IMR-90 (cell line): ENCODE measurements around the gene COG8. TPM values are rescaled to one million over a fixed set of nuclear protein-coding genes. Genes with fewer than 3 reads are reported as not detected.

Experiments
- ATAC-seq: fragments of 200-7000 bp; cut with Tn5 transposase; 2 replicates; pipeline ENCODE4 v1.9.1; 2020; ENCODE audit warnings: low read depth, mild to moderate bottlenecking, moderate library complexity
- BruUV-seq: library from RNA; stranded (reverse); fragments of 400-500 nt; replicated peaks from 2 replicates; lab custom pipeline; 2021; lab: Mats Ljungman, UMichigan
- CTCF ChIA-PET: fragments of 300-600 bp; formaldehyde crosslinking; extraction: SDS; loops from one replicate; lab custom pipeline; 2021; ENCODE audit warnings: antibody characterized with exemption; lab: Yijun Ruan, JAX
- POLR2A ChIA-PET: fragments of 300-600 bp; sonication (Branson Sonifier 250); formaldehyde crosslinking; loops from one replicate; lab custom pipeline; 2022; ENCODE audit warnings: antibody characterized with exemption; ENCODE audit not compliant: unreplicated experiment; lab: Charles Lee
- DNase-seq: peaks from one replicate; pipeline ENCODE4 v3.0.0; 2013
- H2AFZ ChIP-seq: replicated peaks from 2 replicates; pipeline ENCODE3; 2013; ENCODE audit warnings: low read length, mild to moderate bottlenecking; ENCODE audit not compliant: poor library complexity
- H2AK5ac ChIP-seq: 2 replicates; pipeline ENCODE4 v1.6.1; 2013; ENCODE audit warnings: low read depth, low read length, inconsistent platforms
- H2AK9ac ChIP-seq: replicated peaks from 2 replicates; pipeline ENCODE3; 2013; ENCODE audit warnings: mild to moderate bottlenecking, low read depth, low read length, moderate library complexity; ENCODE audit not compliant: poor library complexity
- H2BK120ac ChIP-seq: 2 replicates; pipeline ENCODE4 v1.6.1; 2013; ENCODE audit warnings: low read depth, low read length, inconsistent platforms
- H2BK15ac ChIP-seq: 3 replicates; pipeline ENCODE4 v1.6.1; 2013; ENCODE audit warnings: low read depth, low read length, inconsistent platforms
- H2BK20ac ChIP-seq: 2 replicates; pipeline ENCODE4 v1.6.1; 2013; ENCODE audit warnings: low read depth, mild to moderate bottlenecking, inconsistent platforms, low read length, moderate library complexity
- H2BK5ac ChIP-seq: 2 replicates; pipeline ENCODE4 v1.6.1; 2013; ENCODE audit warnings: mild to moderate bottlenecking, low read depth, low read length, inconsistent platforms; ENCODE audit not compliant: poor library complexity, severe bottlenecking
- H3K14ac ChIP-seq: replicated peaks from 2 replicates; pipeline ENCODE4 v1.6.1; 2013; ENCODE audit warnings: low read depth, low read length, inconsistent platforms
- H3K18ac ChIP-seq: 2 replicates; pipeline ENCODE4 v1.6.1; 2013; ENCODE audit warnings: low read depth, low read length, control low read depth
- H3K23ac ChIP-seq: 2 replicates; pipeline ENCODE4 v1.6.1; 2013; ENCODE audit warnings: low read depth, low read length, inconsistent platforms
- H3K27ac ChIP-seq: 2 replicates; pipeline ENCODE4 v1.5.1; 2013; ENCODE audit warnings: mild to moderate bottlenecking, control low read depth, low read length; ENCODE audit not compliant: insufficient read depth
- H3K27me3 ChIP-seq: 2 replicates; pipeline ENCODE4 v1.6.1; 2013; ENCODE audit warnings: low read length; ENCODE audit not compliant: control insufficient read depth, insufficient read depth
- H3K36me3 ChIP-seq: 2 replicates; pipeline ENCODE4 v1.6.1; 2013; ENCODE audit warnings: low read length, mixed read lengths; ENCODE audit not compliant: control insufficient read depth, insufficient read depth
- H3K4ac ChIP-seq: 2 replicates; pipeline ENCODE4 v1.6.1; 2013; ENCODE audit warnings: low read depth, low read length, inconsistent platforms
- H3K4me1 ChIP-seq: 2 replicates; pipeline ENCODE4 v1.6.1; 2013; ENCODE audit warnings: low read length, mixed read lengths; ENCODE audit not compliant: control insufficient read depth, insufficient read depth
- H3K4me2 ChIP-seq: 2 replicates; pipeline ENCODE4 v1.6.1; 2013; ENCODE audit warnings: low read depth, mild to moderate bottlenecking, control low read depth, low read length, moderate library complexity
- H3K4me3 ChIP-seq: 2 replicates; pipeline ENCODE4 v1.5.1; 2013; ENCODE audit warnings: low read depth, mild to moderate bottlenecking, control low read depth, low read length, moderate library complexity; ENCODE audit not compliant: insufficient read depth
- H3K56ac ChIP-seq: 2 replicates; pipeline ENCODE4 v1.6.1; 2013; ENCODE audit warnings: low read length, inconsistent platforms; ENCODE audit not compliant: insufficient read depth; ENCODE audit errors: extremely low read depth
- H3K79me1 ChIP-seq, 2 experiments: 2 replicates each; pipeline ENCODE4 v1.6.1; 2013; ENCODE audit warnings: low read length in 2 of 2, inconsistent platforms in 1 of 2, low read depth in 1 of 2
- H3K9ac ChIP-seq: 2 replicates; pipeline ENCODE4 v1.6.1; 2013; ENCODE audit warnings: low read depth, low read length, control low read depth
- H3K9me1 ChIP-seq: 2 replicates; pipeline ENCODE4 v1.6.1; 2013; ENCODE audit warnings: low read length, inconsistent platforms; ENCODE audit not compliant: insufficient read depth
- H3K9me3 ChIP-seq: 2 replicates; pipeline ENCODE4 v1.6.1; 2013; ENCODE audit warnings: low read length; ENCODE audit not compliant: control insufficient read depth, insufficient read depth
- H4K20me1 ChIP-seq: 2 replicates; pipeline ENCODE4 v1.6.1; 2013; ENCODE audit warnings: low read length, inconsistent platforms; ENCODE audit not compliant: insufficient read depth
- H4K5ac ChIP-seq: 2 replicates; pipeline ENCODE4 v1.6.1; 2013; ENCODE audit warnings: mild to moderate bottlenecking, low read depth, low read length, control low read depth
- H4K8ac ChIP-seq, 2 experiments: 2 replicates each; pipeline ENCODE4 v1.6.1; 2013; ENCODE audit warnings: low read depth in 2 of 2, low read length in 2 of 2, control low read depth in 1 of 2, inconsistent platforms in 1 of 2
- H4K91ac ChIP-seq: 2 replicates; pipeline ENCODE4 v1.6.1; 2013; ENCODE audit warnings: low read depth, low read length, inconsistent platforms; ENCODE audit not compliant: insufficient read depth
- CTCF ChIP-seq: conservative IDR thresholded peaks from 2 replicates; pipeline ENCODE4 v1.5.1; 2012; ENCODE audit warnings: mild to moderate bottlenecking, low read depth, low read length, improper control_type of control experiment
- ELK1 ChIP-seq: fragments of 150-350 bp; IDR thresholded peaks from 2 replicates; pipeline ENCODE4 v1.6.1; 2016; ENCODE audit warnings: low read depth, mild to moderate bottlenecking, low read length, moderate library complexity, borderline replicate concordance
- FOS ChIP-seq: fragments of 150-350 bp; IDR thresholded peaks from 2 replicates; pipeline ENCODE4 v1.6.1; 2016; ENCODE audit warnings: low read depth, low read length
- MAFK ChIP-seq: IDR thresholded peaks from 2 replicates; pipeline ENCODE4 v1.6.1; 2012; ENCODE audit warnings: low read depth, low read length, improper control_type of control experiment
- POLR2A ChIP-seq: IDR thresholded peaks from 2 replicates; pipeline ENCODE4 v1.6.1; 2012; ENCODE audit warnings: mild to moderate bottlenecking, low read depth, low read length
- RCOR1 ChIP-seq: IDR thresholded peaks from 2 replicates; pipeline ENCODE4 v1.6.1; 2012; ENCODE audit warnings: mild to moderate bottlenecking, low read length, improper control_type of control experiment; ENCODE audit not compliant: insufficient replicate concordance
- WGBS, 2 experiments: methylation state at CpG; one replicate each; pipeline versions ENCODE4 v1.1.5 to v1.1.7; 2013; ENCODE audit warnings: missing lambda C conversion rate in 2 of 2; ENCODE audit not compliant: insufficient read length in 1 of 2; ENCODE audit errors: extremely low coverage in 2 of 2; 5-methylcytosine and 5-hydroxymethylcytosine counted together
- dilution Hi-C: fragments of 300-500 bp; cut with HindIII; formaldehyde crosslinking; loops from one replicate; pipeline ENCODE4 v1.14.3; 2018; ENCODE audit warnings: low sequenced_read_pairs; ENCODE audit not compliant: unreplicated experiment
- in situ Hi-C: fragments of 300-500 bp; cut with MboI; formaldehyde crosslinking; loops from 3 replicates; pipeline ENCODE4 v1.14.3; 2019; ENCODE audit warnings: low sequenced_read_pairs, inconsistent platforms, mixed read lengths
- intact Hi-C: fragments of 100-400 bp; cut with micrococcal nuclease; formaldehyde crosslinking; loops from 2 replicates; pipeline ENCODE4 v1.10.0; 2022
- polyA plus RNA-seq, 3 experiments: library from polyadenylated mRNA; depleted of rRNA; stranded (reverse); fragments of >200 nt; gene quantifications; 2 replicates each; pipeline ENCODE4 v1.2.3, GENCODE V29; 2012; ENCODE audit warnings: low replicate concordance in 1 of 3
- total RNA-seq: library from RNA; depleted of rRNA; stranded (reverse); fragments of >200 nt; gene quantifications from 2 replicates; pipeline ENCODE4 v1.2.3, GENCODE V29; 2012

The COG8 gene
- total and polyA plus RNA-seq, 2 of the 4 experiments (the other 2 are of a cell fraction): 23.4 to 26.2 TPM

DNA sequence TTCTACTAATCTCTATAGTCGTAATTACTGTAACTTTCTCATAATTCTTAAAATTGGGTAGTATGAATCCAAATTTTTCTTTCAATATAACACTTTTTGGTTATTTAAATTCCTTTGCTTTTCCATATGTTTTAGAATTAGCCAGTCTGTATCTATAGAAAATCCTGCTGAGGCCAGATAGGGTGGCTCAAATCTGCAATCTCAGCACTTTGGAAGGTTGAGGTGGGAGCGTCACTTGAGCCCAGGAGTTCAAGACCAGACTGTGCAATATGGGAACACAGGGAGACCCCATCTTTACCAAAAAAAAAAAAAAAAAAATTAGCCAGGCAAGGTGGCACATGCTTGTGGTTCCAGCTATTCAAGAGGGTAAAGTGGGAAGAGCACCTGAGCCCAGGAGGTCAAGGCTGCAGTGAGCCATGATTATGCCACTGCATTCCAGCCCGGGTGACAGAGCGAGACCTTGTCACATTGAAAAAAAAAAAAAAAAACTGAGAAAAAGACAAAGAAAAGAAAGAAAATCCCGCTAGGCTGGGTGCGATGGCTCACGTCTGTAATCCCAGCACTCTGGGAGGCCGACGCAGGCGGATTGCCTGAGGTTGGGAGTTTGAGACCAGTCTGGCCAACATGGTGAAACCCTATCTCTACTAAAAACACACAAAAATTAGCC lies 37.2 kb upstream of the COG8 start:
- Histone ChIP-seq H3K9me1 (peaks cover 2% of the 10 kb centered on the region), H3K36me3 (peaks cover 19% of the 10 kb centered on the region), H4K5ac (no peak overlapping the region), H2BK20ac (no peak overlapping the region), H3K4me2 (no peak overlapping the region), H2AFZ (no peak overlapping the region), H3K79me1 (peaks cover 27 to 37% of the 10 kb centered on the region in 2 experiments; a peak in 3 of 4 replicates), H3K4me1 (no peaks in the 10 kb centered on the region), H2AK9ac (no peak overlapping the region), H3K4ac (no peak overlapping the region), H3K56ac (no peak overlapping the region), H2BK15ac (no peak overlapping the region), H3K23ac (no peak overlapping the region), H4K91ac (no peak overlapping the region), H3K27ac (no peak overlapping the region), H2BK120ac (no peak overlapping the region), H3K4me3 (no peak overlapping the region), H3K27me3 (no peaks in the 10 kb centered on the region), H3K9ac (no peak overlapping the region), H2BK5ac (no peak overlapping the region), H3K9me3 (no peaks in the 10 kb centered on the region), H3K18ac (no peak overlapping the region), H4K8ac (no peak overlapping the region), H4K20me1 (0 out of 2 replicates have a peak, but pooled peaks cover 5% of the 10 kb centered on the region), H2AK5ac (no peak overlapping the region), H3K14ac (no peak overlapping the region)
- no TSS peak for BruUV-seq
- DNase-seq (no peak), ATAC-seq (no peak)
- dilution Hi-C loops: no loop called here
- intact Hi-C loops: no loop called here
- in situ Hi-C loops: no loop called here
- CTCF ChIA-PET: no interaction called here
- TF ChIP-seq FOS (no peak), MAFK (peak; percentile 91), POLR2A (no peak), RCOR1 (no peak), ELK1 (no peak), CTCF (no peak)
- POLR2A ChIA-PET: interaction anchor here (0.6 kb wide), 1 partner anchor 83 kb away, joined by 5 read pairs; no protein-coding TSS in a partner anchor
- 90% methylated on average over 2 of the region's 10 CpGs; no CpG with 5 or more reads in 1 of the 2 experiments for WGBS, 2 experiments
